Caco-2 (cell line): ENCODE measurements around the gene ARMH1. TPM values are rescaled to one million over a fixed set of nuclear protein-coding genes. Genes with fewer than 3 reads are reported as not detected.
A peak's percentile ranks its signal among the peaks of the same experiment; 100 is the strongest.

Experiments used
- BruUV-seq: library from RNA; stranded (reverse); fragments of 400-500 nt; replicated peaks from 2 replicates; lab custom pipeline; 2021; lab: Mats Ljungman, UMichigan
- CTCF ChIA-PET: fragments of 300-600 bp; sonication (Branson Sonifier 250); formaldehyde crosslinking; loops from one replicate; lab custom pipeline; 2022; ENCODE audit warnings: antibody characterized with exemption; lab: Charles Lee
- POLR2A ChIA-PET: fragments of 300-600 bp; sonication (Branson Sonifier 250); formaldehyde crosslinking; loops from one replicate; lab custom pipeline; 2022; ENCODE audit warnings: antibody characterized with exemption; lab: Charles Lee
- DNase-seq, 2 experiments: peaks; one replicate each; pipeline versions ENCODE4 v3.0.0 to v3.0.0-alpha.2; 2020 to 2022
- H3K27me3 ChIP-seq: replicated peaks from 2 replicates; pipeline ENCODE4 v1.6.0; 2011; ENCODE audit warnings: low read length; ENCODE audit not compliant: control insufficient read depth, insufficient read depth
- H3K36me3 ChIP-seq: 2 replicates; pipeline ENCODE4 v1.5.1; 2011; ENCODE audit warnings: low read length; ENCODE audit not compliant: control insufficient read depth, insufficient read depth
- H3K4me1 ChIP-seq: fragments of 250-450 bp; sonication (Bioruptor Pico); 2 replicates; pipeline ENCODE4 v1.5.1; 2020; ENCODE audit warnings: mild to moderate bottlenecking
- H3K4me3 ChIP-seq: 2 replicates; pipeline ENCODE4 v1.5.1; 2011; ENCODE audit warnings: low read depth, mild to moderate bottlenecking, control low read depth, low read length
- H3K9me3 ChIP-seq: fragments of 250-450 bp; sonication (Bioruptor Pico); 2 replicates; pipeline ENCODE4 v1.5.1; 2020; ENCODE audit warnings: mild to moderate bottlenecking, moderate library complexity
- H3K27ac Mint-ChIP-seq: one replicate; pipeline ENCODE4 v1.8.0; 2022; ENCODE audit warnings: mixed read lengths; ENCODE audit not compliant: unreplicated experiment
- H3K27me3 Mint-ChIP-seq: one replicate; pipeline ENCODE4 v1.8.0; 2022; ENCODE audit warnings: mixed read lengths; ENCODE audit not compliant: insufficient read depth, unreplicated experiment
- H3K36me3 Mint-ChIP-seq: one replicate; pipeline ENCODE4 v1.8.0; 2022; ENCODE audit warnings: mild to moderate bottlenecking, mixed read lengths; ENCODE audit not compliant: insufficient read depth, unreplicated experiment
- H3K4me1 Mint-ChIP-seq: one replicate; pipeline ENCODE4 v1.8.0; 2022; ENCODE audit warnings: low read depth, mixed read lengths; ENCODE audit not compliant: unreplicated experiment
- H3K4me3 Mint-ChIP-seq: one replicate; pipeline ENCODE4 v1.8.0; 2022; ENCODE audit warnings: mild to moderate bottlenecking, moderate library complexity, mixed read lengths; ENCODE audit not compliant: unreplicated experiment
- H3K9me3 Mint-ChIP-seq: one replicate; pipeline ENCODE4 v1.8.0; 2022; ENCODE audit warnings: mixed read lengths; ENCODE audit not compliant: unreplicated experiment
- CTCF ChIP-seq, 2 experiments: fragments of 200-600 bp in 1 of 2; IDR thresholded peaks; 1 replicate in 1 of 2; 2 replicates in 1 of 2; pipeline versions ENCODE4 v1.5.1 to v1.8.0; 2011 to 2022; ENCODE audit warnings: antibody characterized with exemption in 1 of 2, control low read depth in 1 of 2, inconsistent platforms in 1 of 2, low read depth in 1 of 2, low read length in 1 of 2, mild to moderate bottlenecking in 1 of 2, moderate library complexity in 1 of 2; ENCODE audit not compliant: insufficient read depth in 1 of 2, severe bottlenecking in 1 of 2, unreplicated experiment in 1 of 2
- intact Hi-C: fragments of 100-400 bp; cut with micrococcal nuclease; formaldehyde crosslinking; loops from one replicate; pipeline ENCODE4 v1.10.0; 2022; ENCODE audit not compliant: unreplicated experiment
- total RNA-seq: library from RNA; stranded (reverse); gene quantifications from 2 replicates; pipeline ENCODE4 v1.2.3, GENCODE V29; 2022

ARMH1 gene
- total RNA-seq, 1 experiment from 2014 or later = not detected

DNA sequence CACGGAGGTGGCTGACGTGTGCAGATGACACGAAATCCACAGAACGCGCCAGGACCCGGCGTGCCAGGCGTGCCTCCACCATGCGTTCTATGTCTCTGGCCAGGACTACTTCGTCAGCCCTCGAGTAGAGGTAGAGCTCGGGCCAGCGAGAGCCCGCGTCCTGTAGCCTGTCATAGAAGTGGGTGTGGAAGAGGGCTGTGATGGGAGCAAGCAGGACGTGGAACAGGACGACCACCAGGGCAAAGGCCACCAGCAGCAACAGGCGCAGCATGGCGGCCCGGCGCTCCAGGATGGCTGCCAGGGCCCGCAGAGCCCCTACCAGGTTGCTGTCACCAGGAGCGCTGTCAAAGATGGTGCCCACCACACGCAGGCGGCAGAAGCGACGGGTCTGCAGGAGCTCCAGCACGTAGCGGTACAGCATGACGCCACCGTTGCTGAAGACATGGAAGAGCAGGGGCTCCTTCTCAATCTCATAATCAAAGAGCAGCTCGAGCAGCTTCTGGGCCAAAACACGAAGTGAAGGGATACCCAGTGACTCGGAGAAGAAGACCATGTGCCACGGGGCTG is 19.8 kb upstream of the ARMH1 start:
- H3K27ac Mint-ChIP-seq = no peak overlapping the region
- DNase-seq = no peak
- H3K36me3 Mint-ChIP-seq = peaks cover 11% of the 10 kb centered on the region
- H3K27me3 Mint-ChIP-seq = no peaks in the 10 kb centered on the region
- no peaks in the 10 kb centered on the region for H3K9me3 Mint-ChIP-seq
- Histone ChIP-seq H3K9me3 (no peaks in the 10 kb centered on the region), H3K4me3 (no peak overlapping the region), H3K27me3 (no peaks in the 10 kb centered on the region), H3K4me1 (no peaks in the 10 kb centered on the region), H3K36me3 (no peaks in the 10 kb centered on the region; the same call in 1 of the 2 replicates)
- no peaks in the 10 kb centered on the region for H3K4me1 Mint-ChIP-seq
- intact Hi-C loops = loop anchor here (1.0 to 5.0 kb wide), 2 partner anchors 23 to 437 kb away; no protein-coding TSS in a partner anchor
- ChIA-PET POLR2A (no interaction called here), CTCF (interaction anchor here (1.4 kb wide), 1 partner anchor 20 kb away, joined by 5 read pairs; the partner anchor contains the start of genes ARMH1 and TMEM53)
- no TSS peak for BruUV-seq
- TF ChIP-seq CTCF (IDR thresholded peaks at IDR 0.05; ENCODE audit: insufficient read depth in 1 of 2, low read depth in 1 of 2, low read length in 1 of 2, severe bottlenecking in 1 of 2, unreplicated experiment in 1 of 2) = no peak
- no peak overlapping the region for H3K4me3 Mint-ChIP-seq

- Mint-ChIP-seq H3K27ac (no peak overlapping the region), H3K9me3 (no peaks in the 10 kb centered on the region), H3K27me3 (no peaks in the 10 kb centered on the region), H3K4me3 (no peak overlapping the region), H3K36me3 (peaks cover 11% of the 10 kb centered on the region), H3K4me1 (no peaks in the 10 kb centered on the region)
- intact Hi-C loops = loop anchor here (1.0 kb wide), 1 partner anchor 22 kb away; no protein-coding TSS in a partner anchor
- Histone ChIP-seq H3K4me1 (no peaks in the 10 kb centered on the region), H3K36me3 (no peaks in the 10 kb centered on the region), H3K4me3 (no peak overlapping the region), H3K9me3 (no peaks in the 10 kb centered on the region), H3K27me3 (no peaks in the 10 kb centered on the region)
- no TSS peak for BruUV-seq
- POLR2A ChIA-PET = no interaction called here
- DNase-seq = peak; percentile 44 to 49
- peak; percentile 58 to 81 for TF ChIP-seq CTCF (IDR thresholded peaks at IDR 0.05; ENCODE audit: insufficient read depth in 1 of 2, low read depth in 1 of 2, low read length in 1 of 2, severe bottlenecking in 1 of 2, unreplicated experiment in 1 of 2)
- CTCF ChIA-PET = interaction anchor here (1.4 kb wide), 1 partner anchor 19 kb away, joined by 5 read pairs; the partner anchor contains the start of genes ARMH1 and TMEM53
Measured at GRCh38 chr1:44655609-44656008, 18.9 kb upstream of the ARMH1 start.

DNA sequence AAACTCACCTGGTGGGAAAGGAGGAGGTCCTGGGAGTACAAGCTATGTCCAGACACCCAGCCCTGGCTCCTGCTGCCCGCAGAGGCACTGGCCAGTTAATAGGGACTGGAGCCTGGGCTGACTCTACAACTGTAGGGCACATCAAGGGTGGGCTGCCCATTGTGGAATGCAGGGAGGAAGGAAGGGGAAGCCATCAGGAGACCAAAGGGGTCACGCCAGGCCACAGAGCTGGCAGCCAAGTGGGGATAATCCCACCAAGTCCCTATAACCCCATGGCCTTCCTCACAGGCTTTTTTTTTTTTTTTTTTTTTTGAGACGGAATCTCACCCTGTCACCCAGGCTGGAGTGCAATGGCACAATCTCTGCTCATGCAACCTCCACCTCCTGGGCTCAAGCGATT is 14.9 kb upstream of the ARMH1 start:
- no peak overlapping the region for H3K4me3 Mint-ChIP-seq
- no peaks in the 10 kb centered on the region for H3K4me1 Mint-ChIP-seq
- Histone ChIP-seq H3K4me1 (no peaks in the 10 kb centered on the region), H3K4me3 (no peak overlapping the region), H3K9me3 (no peaks in the 10 kb centered on the region), H3K36me3 (no peaks in the 10 kb centered on the region), H3K27me3 (no peaks in the 10 kb centered on the region)
- POLR2A ChIA-PET = interaction anchor here (0.6 kb wide), 1 partner anchor 35 kb away, joined by 7 read pairs; no protein-coding TSS in a partner anchor
- no peaks in the 10 kb centered on the region for H3K27me3 Mint-ChIP-seq
- CTCF ChIA-PET = interaction anchor here (0.6 kb wide), 1 partner anchor 38 kb away, joined by 4 read pairs; no protein-coding TSS in a partner anchor
- TF ChIP-seq CTCF (IDR thresholded peaks at IDR 0.05; ENCODE audit: insufficient read depth in 1 of 2, low read depth in 1 of 2, low read length in 1 of 2, severe bottlenecking in 1 of 2, unreplicated experiment in 1 of 2) = no peak
- no peaks in the 10 kb centered on the region for H3K9me3 Mint-ChIP-seq
- intact Hi-C loops = no loop called here
- DNase-seq = no peak
- H3K27ac Mint-ChIP-seq = no peak overlapping the region
- H3K36me3 Mint-ChIP-seq = no peaks in the 10 kb centered on the region
- no TSS peak for BruUV-seq
